ENCODE results near the gene CHRNA5.

CHRNA5 gene

GRCh38 chr15:78640527-78641101, 75.3 kb downstream of the CHRNA5 start:
- no peak for DNase-seq

- DNase-seq = no peak
Observed at GRCh38 chr15:78641102-78641748, 75.9 kb downstream of the CHRNA5 start, which contains the start of gene CHRNB4. TSS of gene CHRNB4 (minus strand) at chr15:78641210. CDS start at chr15:78641133, 77 bp downstream.

- DNase-seq = no peak
Observed at GRCh38 chr15:78641749-78642275, 76.5 kb downstream of the CHRNA5 start.

- DNase-seq = no peak
Observed at GRCh38 chr15:78642331-78642730, 77.0 kb downstream of the CHRNA5 start.
